Naive thymus-derived CD8-positive, alpha-beta T cell (primary cell): ENCODE measurements around the gene MUC4. TPM values are rescaled to one million over a fixed set of nuclear protein-coding genes. Genes with fewer than 3 reads are reported as not detected.

Experiments used
- ATAC-seq, 2 donors: fragments of 150-1000 bp; cut with Tn5 transposase in 1 of 2; sonication (Bioruptor Pico), chemical (Tn5 transposase) in 1 of 2; 1 replicate in 1 of 2; 2 replicates in 1 of 2; pipeline ENCODE4 v1.10.0; 2021; ENCODE audit warnings: mild to moderate bottlenecking in 2 of 2, moderate library complexity in 2 of 2
- POLR2A ChIA-PET: fragments of 350-600 bp; sonication (Branson Sonifier 250); formaldehyde crosslinking; loops from one replicate; lab custom pipeline; 2021; ENCODE audit warnings: antibody characterized with exemption; lab: Charles Lee
- DNase-seq, 10 donors: peaks; one replicate each; pipeline versions ENCODE4 v3.0.0 to v3.0.0-alpha.2; 2020 to 2022
- H3K27ac Mint-ChIP-seq, 10 donors: one replicate each; pipeline ENCODE4 v1.8.0; 2020 to 2022; ENCODE audit warnings: mild to moderate bottlenecking in 10 of 10, mixed read lengths in 10 of 10, moderate library complexity in 4 of 10, inconsistent platforms in 1 of 10
- H3K27me3 Mint-ChIP-seq, 5 donors: one replicate each; pipeline ENCODE4 v1.8.0; 2021 to 2022; ENCODE audit warnings: mixed read lengths in 5 of 5
- H3K36me3 Mint-ChIP-seq, 3 donors: one replicate each; pipeline ENCODE4 v1.8.0; 2020 to 2022; ENCODE audit warnings: mixed read lengths in 3 of 3, mild to moderate bottlenecking in 2 of 3, inconsistent platforms in 1 of 3
- H3K4me1 Mint-ChIP-seq, 4 donors: one replicate each; pipeline ENCODE4 v1.8.0; 2021 to 2022; ENCODE audit warnings: mixed read lengths in 4 of 4
- H3K4me3 Mint-ChIP-seq, 10 donors: one replicate each; pipeline ENCODE4 v1.8.0; 2020 to 2022; ENCODE audit warnings: mild to moderate bottlenecking in 10 of 10, mixed read lengths in 10 of 10, moderate library complexity in 6 of 10, inconsistent platforms in 1 of 10
- H3K9me3 Mint-ChIP-seq, 9 donors: one replicate each; pipeline ENCODE4 v1.8.0; 2020 to 2022; ENCODE audit warnings: mixed read lengths in 9 of 9, mild to moderate bottlenecking in 3 of 9, inconsistent platforms in 1 of 9, moderate library complexity in 1 of 9
- polyA plus RNA-seq, 3 donors: library from polyadenylated mRNA; unstranded; fragments of 300-500 nt; fragmentation: Illumina TruSeq; gene quantifications; one replicate each; pipeline ENCODE4 v1.2.3, GENCODE V29; 2021
- total RNA-seq, 8 experiments: library from RNA in 2 of 8; stranded (reverse) in 2 of 8; gene quantifications; one replicate each; pipeline ENCODE4 v1.2.3 and lab custom pipeline; 2021 to 2026

MUC4 gene
- total and polyA plus RNA-seq, 5 experiments from 2014 or later = not detected

DNA sequence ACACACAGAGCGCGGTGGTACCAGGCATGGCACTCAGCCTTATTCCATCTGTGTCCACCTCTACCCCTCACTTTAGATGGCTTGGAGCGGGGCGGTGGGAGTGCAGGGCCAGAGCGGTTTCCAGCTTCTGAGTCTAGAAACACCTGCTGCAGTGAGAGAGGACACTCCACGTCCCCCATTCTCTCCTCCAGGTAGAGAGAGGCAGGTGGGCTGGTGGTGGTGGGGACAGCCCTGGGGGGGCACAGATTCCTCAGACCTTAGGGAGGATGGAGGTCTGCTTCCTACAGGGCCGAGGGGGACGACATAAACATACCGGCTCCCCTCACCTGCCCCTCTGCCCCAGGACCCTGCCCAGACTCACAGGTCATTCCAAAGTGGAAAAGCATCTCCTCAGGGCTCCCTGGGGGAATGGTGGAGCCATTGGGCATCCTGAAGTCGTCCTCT lies 50.6 kb downstream of the MUC4 start:
- no peaks in the 10 kb centered on the region for H3K9me3 Mint-ChIP-seq
- H3K36me3 Mint-ChIP-seq = no peaks in the 10 kb centered on the region
- ATAC-seq (no peak), DNase-seq (peak in 1 of 10 donors; percentile 28)
- H3K27me3 Mint-ChIP-seq = peaks cover 10 to 63% (median 37%) of the 10 kb centered on the region in 5 donors
- H3K4me1 Mint-ChIP-seq = peaks cover 3 to 23% (median 5%) of the 10 kb centered on the region in 4 donors
- H3K4me3 Mint-ChIP-seq = peak overlapping the region in 3 of 10 donors; percentile 42 to 45 (median 45)
- no peak overlapping the region for H3K27ac Mint-ChIP-seq
- POLR2A ChIA-PET = interaction anchor here (0.6 kb wide), 1 partner anchor 1003 kb away, joined by 4 read pairs; no protein-coding TSS in a partner anchor

DNA sequence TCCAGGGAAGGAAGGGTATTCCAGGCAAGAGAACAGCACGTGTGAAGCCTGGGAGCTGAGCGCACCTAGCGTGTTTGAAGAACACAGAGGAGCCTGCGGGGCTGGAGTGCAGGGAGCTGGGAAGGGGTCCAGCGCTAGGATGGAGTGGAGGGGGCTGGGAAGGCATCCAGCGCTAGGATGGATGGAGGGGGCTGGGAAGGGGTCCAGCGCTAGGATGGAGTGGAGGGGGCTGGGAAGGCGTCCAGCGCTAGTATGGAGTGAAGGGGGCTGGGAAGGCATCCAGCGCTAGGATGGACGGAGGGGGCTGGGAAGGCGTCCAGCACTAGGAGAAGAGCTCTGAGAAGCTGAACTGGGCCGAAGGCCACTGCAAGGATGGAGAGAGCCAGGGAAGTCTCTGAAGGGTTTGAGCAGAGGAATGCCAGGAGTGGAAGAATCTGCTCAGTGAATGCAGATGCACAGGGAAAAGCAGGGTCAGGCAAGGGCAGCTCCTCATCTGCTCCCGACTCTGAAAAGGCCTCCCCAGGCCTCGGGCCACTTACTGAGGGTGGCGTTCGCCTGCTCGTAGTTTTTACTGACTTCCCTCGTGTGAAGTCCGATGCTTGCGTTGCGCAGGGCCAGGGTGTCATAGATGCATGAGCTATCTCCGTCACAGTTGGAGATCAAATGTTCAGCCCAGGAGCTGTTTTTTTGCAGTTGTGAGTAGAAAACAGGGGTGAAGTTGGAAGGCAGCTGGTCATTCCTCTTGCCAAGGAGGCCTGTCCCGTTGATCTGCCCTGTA lies 51.2 kb downstream of the MUC4 start:
- Mint-ChIP-seq H3K4me1 (peaks cover 5 to 23% (median 8%) of the 10 kb centered on the region in 4 donors), H3K27ac (no peak overlapping the region), H3K36me3 (no peaks in the 10 kb centered on the region), H3K27me3 (peaks cover 10 to 59% (median 37%) of the 10 kb centered on the region in 5 donors), H3K4me3 (peak overlapping the region in 3 of 10 donors; percentile 4 to 42 (median 37)), H3K9me3 (no peaks in the 10 kb centered on the region)
- POLR2A ChIA-PET = interaction anchor here (0.6 kb wide), 1 partner anchor 1004 kb away, joined by 4 read pairs; no protein-coding TSS in a partner anchor
- ATAC-seq (no peak), DNase-seq (no peak)

DNA sequence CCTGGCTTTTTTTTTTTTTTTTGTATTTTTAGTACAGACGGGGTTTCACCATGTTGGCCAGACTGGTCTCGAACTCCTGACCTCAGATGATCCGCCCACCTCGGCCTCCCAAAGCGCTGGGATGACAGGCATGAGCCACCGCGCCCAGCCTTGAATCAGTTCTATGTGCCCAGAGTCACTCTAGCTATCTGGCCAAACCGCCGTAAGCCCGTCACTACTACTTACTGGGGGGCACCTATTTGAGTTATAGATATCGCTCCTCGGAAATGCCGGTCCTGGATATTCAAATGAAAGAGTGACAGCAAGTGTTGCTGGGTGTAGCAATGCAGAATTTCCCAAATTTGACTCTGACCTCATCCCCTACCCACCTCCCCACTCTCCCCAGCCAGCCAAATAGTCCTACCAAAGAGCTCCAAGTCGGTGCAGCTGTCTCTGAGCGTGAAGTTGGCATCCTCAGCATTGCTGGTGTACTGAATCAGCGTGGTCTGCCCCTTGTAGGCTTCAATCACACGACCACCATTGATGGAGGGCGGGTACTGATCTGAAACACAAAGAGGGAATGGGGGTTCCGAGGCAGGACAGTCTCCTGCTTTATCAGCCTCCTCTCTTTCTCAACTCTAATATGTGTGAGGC lies 52.9 kb downstream of the MUC4 start:
- POLR2A ChIA-PET = no interaction called here
- Mint-ChIP-seq H3K4me1 (peaks cover 5 to 21% (median 8%) of the 10 kb centered on the region in 4 donors), H3K36me3 (no peaks in the 10 kb centered on the region), H3K27me3 (peaks cover 10 to 46% (median 30%) of the 10 kb centered on the region in 5 donors), H3K9me3 (no peaks in the 10 kb centered on the region), H3K27ac (no peak overlapping the region), H3K4me3 (no peak overlapping the region)
- DNase-seq (no peak), ATAC-seq (no peak)

DNA sequence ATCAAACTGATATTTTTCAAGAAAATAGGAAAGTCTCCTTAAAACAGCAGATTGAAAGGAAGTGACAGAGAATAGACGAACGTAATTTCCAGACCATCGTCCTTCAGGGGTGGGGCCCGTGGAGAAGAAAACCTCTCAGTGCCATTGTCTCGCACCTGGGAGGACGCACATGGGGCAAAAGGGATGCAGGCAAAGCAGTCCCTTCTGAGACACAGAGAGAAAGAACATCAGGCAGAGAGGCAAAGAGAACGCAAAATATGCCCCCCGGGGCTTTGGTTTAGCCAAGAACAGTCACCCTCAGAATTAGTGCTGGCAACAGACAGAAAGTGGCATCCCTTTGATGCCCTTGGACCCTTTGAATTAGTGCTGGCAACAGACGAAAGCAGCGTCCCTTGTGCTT lies 53.9 kb downstream of the MUC4 start:
- POLR2A ChIA-PET = no interaction called here
- no peak overlapping the region for H3K27ac Mint-ChIP-seq
- H3K4me1 Mint-ChIP-seq = peaks cover 9 to 19% (median 10%) of the 10 kb centered on the region in 4 donors
- no peaks in the 10 kb centered on the region for H3K36me3 Mint-ChIP-seq
- H3K4me3 Mint-ChIP-seq = no peak overlapping the region
- no peaks in the 10 kb centered on the region for H3K9me3 Mint-ChIP-seq
- H3K27me3 Mint-ChIP-seq = peaks cover 10 to 40% (median 30%) of the 10 kb centered on the region in 5 donors
- no peak for DNase-seq
- no peak for ATAC-seq

DNA sequence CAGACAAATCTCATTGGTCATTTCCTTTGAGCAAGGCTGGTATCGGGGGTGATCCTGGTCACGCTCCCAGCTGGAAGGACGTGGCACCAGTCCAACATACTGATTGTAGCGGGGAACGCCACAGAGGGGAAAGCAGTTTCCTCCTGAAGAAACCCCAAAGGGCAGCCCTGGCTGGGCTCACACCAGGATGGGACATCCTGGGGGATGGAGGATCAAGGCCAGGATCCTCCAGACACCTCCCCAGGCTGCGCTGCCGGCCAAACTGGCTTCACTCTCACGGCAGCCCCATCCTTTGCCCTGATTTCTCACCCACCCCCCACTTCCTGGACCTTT lies 54.3 kb downstream of the MUC4 start:
- Mint-ChIP-seq H3K27me3 (peaks cover 10 to 40% (median 30%) of the 10 kb centered on the region in 5 donors), H3K9me3 (no peaks in the 10 kb centered on the region), H3K36me3 (no peaks in the 10 kb centered on the region), H3K27ac (no peak overlapping the region), H3K4me3 (no peak overlapping the region), H3K4me1 (peaks cover 9 to 21% (median 10%) of the 10 kb centered on the region in 4 donors)
- ATAC-seq = no peak
- POLR2A ChIA-PET = no interaction called here
- DNase-seq = no peak

DNA sequence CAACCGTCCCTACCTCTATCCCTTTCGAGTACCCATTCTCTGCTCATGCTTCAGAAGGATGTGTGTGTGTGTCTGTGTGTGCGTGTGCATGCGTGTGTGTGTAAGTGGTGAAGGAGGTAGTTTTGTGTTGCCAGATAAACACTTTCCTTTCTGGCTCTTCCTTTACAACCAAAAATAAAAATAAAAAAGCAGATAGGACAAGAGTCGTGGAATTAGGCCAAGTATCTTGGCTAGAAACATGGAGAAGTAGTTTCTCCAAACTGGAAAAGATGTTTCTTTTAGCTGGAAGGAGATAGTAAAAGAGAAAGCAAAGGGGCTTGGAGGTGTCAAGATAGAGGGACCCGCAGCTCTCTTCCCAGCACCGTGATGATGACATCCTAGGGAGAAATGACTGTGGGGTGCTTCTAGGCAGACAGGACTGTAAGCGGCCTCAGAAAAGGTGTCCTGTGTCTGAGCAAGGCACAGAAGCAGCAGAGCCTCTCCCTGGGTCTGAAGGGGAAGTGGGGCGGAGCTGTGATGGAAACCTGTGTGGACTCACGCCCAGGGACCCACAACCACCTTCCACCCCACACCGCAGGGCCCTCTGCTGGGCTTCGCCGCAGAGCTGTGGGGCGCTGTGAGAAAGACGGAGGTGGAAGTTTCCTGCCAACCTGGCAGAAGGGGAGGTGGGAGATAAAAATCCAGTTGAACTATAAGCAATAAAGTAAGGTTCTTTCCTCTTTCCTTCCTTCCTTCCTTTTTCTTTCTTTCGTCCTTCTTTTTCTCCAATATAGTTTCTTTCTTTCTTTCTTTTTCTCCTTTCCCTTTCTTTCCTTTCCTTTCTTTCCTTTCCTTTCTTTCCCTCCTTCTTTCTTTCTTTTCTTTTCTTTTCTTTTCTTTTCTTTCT lies 55.7 kb downstream of the MUC4 start:
- Mint-ChIP-seq H3K4me1 (peaks cover 9 to 17% (median 10%) of the 10 kb centered on the region in 4 donors), H3K9me3 (no peaks in the 10 kb centered on the region), H3K36me3 (no peaks in the 10 kb centered on the region), H3K4me3 (peak overlapping the region in 1 of 10 donors; percentile 57), H3K27ac (peak overlapping the region in 3 of 10 donors; percentile 25 to 69 (median 50)), H3K27me3 (peaks cover 10 to 36% (median 30%) of the 10 kb centered on the region in 5 donors)
- peak in 2 of 10 donors; percentile 43 to 48 for DNase-seq
- POLR2A ChIA-PET = no interaction called here
- peak; percentile 67 to 75 for ATAC-seq

DNA sequence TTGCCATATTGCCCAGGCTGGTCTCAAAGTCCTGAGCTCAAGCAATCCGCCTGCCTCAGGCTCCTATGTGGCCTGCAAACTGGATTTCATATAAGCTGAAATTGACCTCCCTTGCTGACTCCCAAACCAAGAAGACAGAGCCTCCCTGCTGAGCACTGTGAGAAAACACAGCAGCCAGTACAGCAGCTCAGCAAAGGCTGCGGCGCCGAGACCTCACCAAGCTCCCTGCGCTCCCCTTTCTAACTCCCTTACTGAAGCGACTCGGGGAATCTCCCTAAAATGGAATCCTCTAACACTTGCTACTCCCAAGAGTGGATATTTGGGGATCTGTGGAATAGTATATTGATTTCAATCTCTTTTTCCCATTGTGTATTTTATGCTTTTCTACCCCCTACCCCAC lies 56.3 kb downstream of the MUC4 start:
- no peak overlapping the region for H3K4me3 Mint-ChIP-seq
- no peaks in the 10 kb centered on the region for H3K36me3 Mint-ChIP-seq
- peaks cover 9 to 17% (median 10%) of the 10 kb centered on the region in 4 donors for H3K4me1 Mint-ChIP-seq
- POLR2A ChIA-PET = no interaction called here
- H3K9me3 Mint-ChIP-seq = no peaks in the 10 kb centered on the region
- ATAC-seq (no peak), DNase-seq (no peak)
- peak overlapping the region in 1 of 10 donors; percentile 25 for H3K27ac Mint-ChIP-seq
- peaks cover 10 to 30% (median 25%) of the 10 kb centered on the region in 5 donors for H3K27me3 Mint-ChIP-seq

DNA sequence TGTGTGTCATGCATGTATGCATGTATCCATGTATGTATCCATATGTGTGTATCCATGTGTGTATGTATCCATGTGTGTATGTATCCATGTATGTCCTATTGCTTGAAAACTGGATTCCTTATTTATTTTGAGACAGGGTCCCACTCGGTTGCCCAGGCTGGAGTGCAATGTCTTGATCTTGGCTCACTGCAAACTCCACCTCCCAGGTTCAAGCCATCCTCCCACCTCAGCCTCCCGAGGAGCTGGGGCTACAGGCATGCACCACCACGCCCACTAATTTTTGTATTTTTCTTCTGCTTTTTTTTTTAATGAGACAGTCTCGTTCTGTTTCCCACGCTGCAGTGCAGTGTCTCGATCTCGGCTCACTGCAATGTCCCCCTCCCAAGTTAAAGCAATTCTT lies 56.8 kb downstream of the MUC4 start:
- H3K4me1 Mint-ChIP-seq = peaks cover 9 to 17% (median 10%) of the 10 kb centered on the region in 4 donors
- DNase-seq (no peak), ATAC-seq (no peak)
- H3K36me3 Mint-ChIP-seq = no peaks in the 10 kb centered on the region
- no peak overlapping the region for H3K4me3 Mint-ChIP-seq
- POLR2A ChIA-PET = no interaction called here
- H3K9me3 Mint-ChIP-seq = no peaks in the 10 kb centered on the region
- H3K27ac Mint-ChIP-seq = no peak overlapping the region
- peaks cover 6 to 25% (median 20%) of the 10 kb centered on the region in 5 donors for H3K27me3 Mint-ChIP-seq

DNA sequence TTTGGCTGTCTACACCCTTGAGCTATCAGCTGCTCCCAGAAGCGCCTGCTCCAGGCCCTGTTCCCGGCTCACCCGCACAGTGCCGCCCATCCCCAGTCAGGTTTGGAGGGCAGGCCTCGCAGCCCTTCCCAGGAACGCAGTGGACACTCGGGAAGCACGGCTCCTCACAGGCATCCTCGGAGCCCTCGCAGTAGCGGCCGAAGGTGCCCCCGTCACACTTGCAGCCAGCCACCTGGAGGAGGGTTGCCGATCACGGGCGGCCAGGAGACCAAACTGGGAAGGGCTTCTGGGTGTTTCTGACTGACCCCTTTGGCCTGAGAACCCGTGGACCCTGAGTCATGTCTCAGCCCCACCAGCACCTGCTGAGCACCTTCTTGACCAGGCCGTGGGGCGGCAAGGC lies 57.6 kb downstream of the MUC4 start:
- POLR2A ChIA-PET = no interaction called here
- ATAC-seq = no peak
- no peak for DNase-seq
- peaks cover 2 to 17% (median 12%) of the 10 kb centered on the region in 5 donors for H3K27me3 Mint-ChIP-seq
- H3K27ac Mint-ChIP-seq = no peak overlapping the region
- no peak overlapping the region for H3K4me3 Mint-ChIP-seq
- H3K36me3 Mint-ChIP-seq = no peaks in the 10 kb centered on the region
- H3K4me1 Mint-ChIP-seq = peaks cover 9 to 17% (median 10%) of the 10 kb centered on the region in 4 donors
- H3K9me3 Mint-ChIP-seq = no peaks in the 10 kb centered on the region

DNA sequence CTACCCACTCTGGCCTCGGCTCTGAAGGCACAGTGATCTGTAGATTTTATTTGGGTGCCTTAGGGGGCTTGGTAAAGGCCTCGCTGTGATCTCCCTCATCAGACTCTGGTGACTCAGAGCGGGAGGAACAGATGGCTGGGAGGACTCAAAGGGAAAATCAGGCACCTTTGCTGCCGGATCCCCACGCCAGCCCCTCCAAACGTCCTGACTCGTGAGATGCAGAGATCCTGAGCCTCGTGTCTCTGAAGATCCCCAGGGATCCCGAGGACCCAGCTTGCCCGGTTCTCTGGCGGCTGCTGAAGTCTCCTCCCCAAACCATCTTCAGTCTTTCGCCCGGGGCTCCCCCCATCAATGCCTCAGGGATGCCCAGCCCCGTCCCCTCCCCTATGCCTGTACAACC lies 58.1 kb downstream of the MUC4 start:
- no peak for DNase-seq
- Mint-ChIP-seq H3K36me3 (no peaks in the 10 kb centered on the region), H3K9me3 (no peaks in the 10 kb centered on the region), H3K27me3 (peaks cover 2 to 17% (median 8%) of the 10 kb centered on the region in 5 donors), H3K4me3 (no peak overlapping the region), H3K27ac (peak overlapping the region in 1 of 10 donors; percentile 44), H3K4me1 (peaks cover 12 to 21% (median 14%) of the 10 kb centered on the region in 4 donors)
- ATAC-seq = no peak
- POLR2A ChIA-PET = no interaction called here

DNA sequence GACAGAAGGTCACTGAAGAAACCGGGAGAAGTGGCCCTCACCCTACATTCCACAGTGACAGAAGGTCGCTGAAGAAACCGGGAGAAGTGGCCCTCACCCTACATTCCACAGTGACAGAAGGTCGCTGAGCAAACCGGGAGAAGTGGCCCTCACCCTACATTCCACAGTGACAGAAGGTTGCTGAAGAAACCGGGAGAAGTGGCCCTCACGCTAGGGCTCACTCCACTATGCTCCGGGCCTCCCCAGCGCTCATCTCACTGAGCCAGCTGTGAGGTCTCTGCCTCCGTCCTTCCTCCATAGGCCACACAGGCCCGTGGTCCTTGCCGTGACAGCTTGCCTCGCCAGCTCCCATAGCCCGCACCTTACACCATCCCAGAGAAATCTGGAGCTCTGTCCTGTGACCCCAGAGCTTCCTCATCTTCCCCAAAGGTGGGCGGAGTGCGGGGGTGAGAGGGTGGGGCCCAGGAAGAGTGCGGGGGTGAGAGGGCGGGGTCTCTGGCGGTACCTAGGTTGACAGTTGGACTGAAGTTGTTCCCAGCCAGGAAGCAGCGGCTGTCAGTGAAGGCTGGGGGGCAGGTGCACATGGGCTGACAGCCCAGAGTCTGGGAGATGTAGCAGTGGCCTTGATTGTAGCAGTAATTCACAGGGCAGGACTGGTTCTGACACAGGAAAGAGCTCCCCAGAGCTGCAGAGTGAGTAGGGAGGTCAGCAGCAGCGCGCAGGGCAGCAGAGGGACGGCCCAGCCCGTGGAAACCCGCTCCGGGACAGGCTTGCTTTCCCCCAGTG lies 59.0 kb downstream of the MUC4 start:
- no peak for ATAC-seq
- Mint-ChIP-seq H3K9me3 (no peaks in the 10 kb centered on the region), H3K4me1 (peaks cover 14 to 24% (median 17%) of the 10 kb centered on the region in 4 donors), H3K27ac (peak overlapping the region in 2 of 10 donors; percentile 44 to 60), H3K36me3 (no peaks in the 10 kb centered on the region), H3K4me3 (peak overlapping the region in 1 of 10 donors; percentile 16), H3K27me3 (peaks cover under 1 to 12% (median 5%) of the 10 kb centered on the region in 5 donors)
- DNase-seq = no peak
- POLR2A ChIA-PET = no interaction called here

DNA sequence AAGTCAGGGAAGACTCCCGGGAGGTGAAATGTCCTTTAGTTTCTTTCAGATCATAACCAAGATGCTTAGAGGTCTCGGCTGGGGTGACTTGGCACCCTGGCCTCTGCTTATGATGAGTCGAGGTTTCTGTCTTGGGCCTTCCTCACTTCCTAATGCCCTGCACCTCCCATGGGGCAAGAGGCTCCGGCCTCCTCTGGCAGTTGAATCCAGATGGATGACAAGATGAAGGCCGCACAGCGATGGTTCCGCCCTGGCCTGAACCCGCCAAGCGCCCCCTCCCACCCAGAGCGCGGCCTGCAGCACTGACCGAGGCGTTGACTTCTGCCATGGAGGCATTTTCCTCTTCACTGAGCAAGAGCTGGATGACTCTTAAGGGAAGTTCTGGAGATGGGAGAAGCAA lies 59.7 kb downstream of the MUC4 start:
- H3K27me3 Mint-ChIP-seq = peaks cover 0 to 9% (median 3%) of the 10 kb centered on the region in 5 donors
- DNase-seq (no peak), ATAC-seq (no peak)
- H3K27ac Mint-ChIP-seq = no peak overlapping the region
- POLR2A ChIA-PET = no interaction called here
- H3K9me3 Mint-ChIP-seq = no peaks in the 10 kb centered on the region
- no peak overlapping the region for H3K4me3 Mint-ChIP-seq
- no peaks in the 10 kb centered on the region for H3K36me3 Mint-ChIP-seq
- H3K4me1 Mint-ChIP-seq = peaks cover 15 to 25% (median 18%) of the 10 kb centered on the region in 4 donors
